K562 (cell line): ENCODE data around the gene FH. TPM values are rescaled to one million over a fixed set of nuclear protein-coding genes. Genes with fewer than 3 reads are reported as not detected.

Experiments used
- AFF1 ChIP-seq, 2 experiments: fragments of 450-650 bp; IDR thresholded peaks; 2 replicates each; pipeline ENCODE4 v1.6.1; 2018; ENCODE audit warnings: mild to moderate bottlenecking in 2 of 2, low read depth in 1 of 2; ENCODE audit not compliant: partially characterized antibody in 2 of 2
- CBFB ChIP-seq: sonication (generic); formaldehyde crosslinking; IDR thresholded peaks from 2 replicates; pipeline ENCODE4 v1.4.0; 2020; ENCODE audit warnings: mild to moderate bottlenecking, missing genetic modification reagents
- ETV1 ChIP-seq: fragments of 450-650 bp; conservative IDR thresholded peaks from 2 replicates; pipeline ENCODE4 v1.6.1; 2016; ENCODE audit warnings: missing genetic modification characterization, control low read depth, low read depth, missing compliant biosample characterization
- SIN3B ChIP-seq: fragments of 450-650 bp; IDR thresholded peaks from 2 replicates; pipeline ENCODE4 v1.6.1; 2017; ENCODE audit warnings: low read depth, mild to moderate bottlenecking, moderate library complexity
- SMARCE1 ChIP-seq: fragments of 450-650 bp; IDR thresholded peaks from 2 replicates; pipeline ENCODE4 v1.7.1; 2016; ENCODE audit warnings: mild to moderate bottlenecking
- STAT5B ChIP-seq: fragments of 250-450 bp; sonication (Bioruptor Pico); IDR thresholded peaks from 2 replicates; pipeline ENCODE4 v1.8.0; 2021; ENCODE audit warnings: mild to moderate bottlenecking, inconsistent platforms
- TCF7L2 ChIP-seq: fragments of 150-350 bp; IDR thresholded peaks from 2 replicates; pipeline ENCODE4 v1.6.1; 2016; ENCODE audit warnings: low read depth, mild to moderate bottlenecking, low read length, moderate library complexity
- THRAP3 ChIP-seq: fragments of 450-650 bp; IDR thresholded peaks from 2 replicates; pipeline ENCODE4 v1.6.1; 2016; ENCODE audit warnings: mild to moderate bottlenecking, inconsistent platforms, borderline replicate concordance
- ZC3H4 ChIP-seq: sonication (generic); formaldehyde crosslinking; IDR thresholded peaks from 2 replicates; pipeline ENCODE4 v1.9.0; 2021; ENCODE audit warnings: missing genetic modification reagents, borderline replicate concordance
- ZNF174 ChIP-seq: fragments of 250-450 bp; sonication (Bioruptor Pico); IDR thresholded peaks from 2 replicates; pipeline ENCODE4 v1.4.0; 2020; ENCODE audit warnings: mild to moderate bottlenecking
- ZNF609 ChIP-seq: sonication (generic); formaldehyde crosslinking; IDR thresholded peaks from 2 replicates; pipeline ENCODE4 v1.8.1; 2023; ENCODE audit warnings: missing genetic modification reagents, mild to moderate bottlenecking, borderline replicate concordance
- ZNF655 ChIP-seq: fragments of 250-450 bp; sonication (Bioruptor Pico); IDR thresholded peaks from 2 replicates; pipeline ENCODE4 v1.5.0; 2021
- ZSCAN32 ChIP-seq: fragments of 450-650 bp; formaldehyde crosslinking; IDR thresholded peaks from 2 replicates; pipeline ENCODE4 v1.4.0; 2020; ENCODE audit warnings: mild to moderate bottlenecking, moderate library complexity
- polyA plus RNA-seq, 8 experiments: library from polyadenylated mRNA; depleted of rRNA in 4 of 8; stranded (reverse) in 5 of 8; unstranded in 3 of 8; fragments of >200 nt; fragmentation: Nextera tagmentation in 2 of 8; fragmentation: Illumina TruSeq in 1 of 8; extraction: Ambion mirVana in 2 of 8; extraction: Trizol in 1 of 8; gene quantifications; 2 replicates each; pipeline versions ENCODE4 v1.2.1 to v1.2.3, GENCODE V29; 2011 to 2014; ENCODE audit warnings: inconsistent platforms in 1 of 8, missing spikeins in 1 of 8
- total RNA-seq, 7 experiments: library from RNA; depleted of rRNA in 6 of 7; stranded (reverse); fragments of >200 nt in 6 of 7; fragmentation: Illumina TruSeq in 2 of 7; extraction: Trizol in 2 of 7; gene quantifications; 2 replicates each; pipeline versions ENCODE4 v1.2.1 to v1.2.3, GENCODE V29; 2011 to 2021; ENCODE audit warnings: low replicate concordance in 1 of 7
- TF ChIP-seq, protein P1 (sequence below), 2 experiments: fragments of 450-650 bp in 1 of 2; sonication (generic) in 1 of 2; formaldehyde crosslinking in 1 of 2; IDR thresholded peaks in 1 of 2; conservative IDR thresholded peaks in 1 of 2; 2 replicates each; pipeline versions ENCODE4 v1.6.1 to v1.8.1; 2016 to 2023; ENCODE audit warnings: mild to moderate bottlenecking in 2 of 2, moderate library complexity in 2 of 2, inconsistent platforms in 1 of 2, missing genetic modification reagents in 1 of 2
- TF ChIP-seq, protein P2 (sequence below): IDR thresholded peaks from 2 replicates; pipeline ENCODE4 v1.6.1; 2016; ENCODE audit warnings: missing genetic modification characterization, missing compliant biosample characterization

The FH gene
- total and polyA plus RNA-seq, 9 of the 15 experiments (the other 6 are each of a cell fraction or from before 2014, with no cell fraction given): 117 to 240 (median 211) TPM

- TF ChIP-seq ETV1 (tag) (no peak), THRAP3 (0 out of 2 replicates have a peak, but pooled peaks have one; percentile 73), AFF1 (IDR thresholded peaks at IDR 0.05; ENCODE audit: low read depth in 1 of 2, partially characterized antibody in 2 of 2) (no peak), ZC3H4 (CRISPR knock-in tag) (no peak), TCF7L2 (no peak), ZNF174 (CRISPR knock-in tag) (no peak), ZSCAN32 (CRISPR knock-in tag) (no peak), SMARCE1 (no peak; the same call in none of the 2 replicates), STAT5B (no peak), ZNF655 (CRISPR knock-in tag) (no peak), CBFB (CRISPR knock-in tag) (no peak), ZNF609 (CRISPR knock-in tag) (no peak), SIN3B (no peak)
- TF ChIP-seq, protein P1, sequence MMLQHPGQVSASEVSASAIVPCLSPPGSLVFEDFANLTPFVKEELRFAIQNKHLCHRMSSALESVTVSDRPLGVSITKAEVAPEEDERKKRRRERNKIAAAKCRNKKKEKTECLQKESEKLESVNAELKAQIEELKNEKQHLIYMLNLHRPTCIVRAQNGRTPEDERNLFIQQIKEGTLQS (IDR thresholded peaks at IDR 0.05): no peak
- TF ChIP-seq, protein P1 (CRISPR knock-in tag; conservative IDR thresholded peaks at IDR 0.05): no peak
- TF ChIP-seq, protein P2, sequence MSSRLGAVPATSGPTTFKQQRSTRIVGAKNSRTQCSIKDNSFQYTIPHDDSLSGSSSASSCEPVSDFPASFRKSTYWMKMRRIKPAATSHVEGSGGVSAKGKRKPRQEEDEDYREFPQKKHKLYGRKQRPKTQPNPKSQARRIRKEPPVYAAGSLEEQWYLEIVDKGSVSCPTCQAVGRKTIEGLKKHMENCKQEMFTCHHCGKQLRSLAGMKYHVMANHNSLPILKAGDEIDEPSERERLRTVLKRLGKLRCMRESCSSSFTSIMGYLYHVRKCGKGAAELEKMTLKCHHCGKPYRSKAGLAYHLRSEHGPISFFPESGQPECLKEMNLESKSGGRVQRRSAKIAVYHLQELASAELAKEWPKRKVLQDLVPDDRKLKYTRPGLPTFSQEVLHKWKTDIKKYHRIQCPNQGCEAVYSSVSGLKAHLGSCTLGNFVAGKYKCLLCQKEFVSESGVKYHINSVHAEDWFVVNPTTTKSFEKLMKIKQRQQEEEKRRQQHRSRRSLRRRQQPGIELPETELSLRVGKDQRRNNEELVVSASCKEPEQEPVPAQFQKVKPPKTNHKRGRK (tag): peak; percentile 90
These were observed 518 bp upstream of the FH start (continued) for GRCh38 chr1:241520080-241520465.
